ENCODE data around the gene IL9.

DNA sequence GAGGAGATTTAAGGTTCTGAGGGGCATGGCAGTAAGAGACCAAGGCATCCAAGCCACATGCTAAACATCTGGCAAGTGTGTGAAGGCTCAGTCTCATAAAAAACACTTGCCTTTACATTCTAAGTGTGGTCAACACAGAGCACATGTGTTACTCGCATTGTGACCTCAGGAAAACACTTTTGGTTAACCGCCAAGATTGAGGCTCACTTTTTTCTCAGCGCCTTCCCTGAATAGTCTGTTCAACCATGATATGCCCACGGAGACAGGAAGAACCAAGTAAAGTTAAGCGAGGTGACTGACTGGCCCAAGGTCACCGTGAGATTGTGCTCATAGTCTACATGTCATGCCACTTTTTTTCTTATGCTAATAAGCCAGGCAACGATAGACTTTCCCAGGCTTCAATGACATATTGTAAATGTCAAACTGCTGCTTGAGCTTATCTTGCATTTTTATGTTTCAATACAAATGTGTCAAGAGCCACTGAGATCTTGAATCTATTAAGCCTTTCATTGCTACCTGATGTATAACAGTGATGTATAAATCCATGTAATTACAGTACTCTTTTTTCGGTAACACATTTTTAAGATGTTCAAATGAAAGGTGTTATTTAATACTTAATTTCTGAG, 21.1 kb upstream of the IL9 start:
- no peak for TF ChIP-seq TCF7L2 (IDR thresholded peaks at IDR 0.05; ENCODE audit: low read depth, low read length)
- TF ChIP-seq, protein P1, sequence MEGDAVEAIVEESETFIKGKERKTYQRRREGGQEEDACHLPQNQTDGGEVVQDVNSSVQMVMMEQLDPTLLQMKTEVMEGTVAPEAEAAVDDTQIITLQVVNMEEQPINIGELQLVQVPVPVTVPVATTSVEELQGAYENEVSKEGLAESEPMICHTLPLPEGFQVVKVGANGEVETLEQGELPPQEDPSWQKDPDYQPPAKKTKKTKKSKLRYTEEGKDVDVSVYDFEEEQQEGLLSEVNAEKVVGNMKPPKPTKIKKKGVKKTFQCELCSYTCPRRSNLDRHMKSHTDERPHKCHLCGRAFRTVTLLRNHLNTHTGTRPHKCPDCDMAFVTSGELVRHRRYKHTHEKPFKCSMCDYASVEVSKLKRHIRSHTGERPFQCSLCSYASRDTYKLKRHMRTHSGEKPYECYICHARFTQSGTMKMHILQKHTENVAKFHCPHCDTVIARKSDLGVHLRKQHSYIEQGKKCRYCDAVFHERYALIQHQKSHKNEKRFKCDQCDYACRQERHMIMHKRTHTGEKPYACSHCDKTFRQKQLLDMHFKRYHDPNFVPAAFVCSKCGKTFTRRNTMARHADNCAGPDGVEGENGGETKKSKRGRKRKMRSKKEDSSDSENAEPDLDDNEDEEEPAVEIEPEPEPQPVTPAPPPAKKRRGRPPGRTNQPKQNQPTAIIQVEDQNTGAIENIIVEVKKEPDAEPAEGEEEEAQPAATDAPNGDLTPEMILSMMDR (IDR thresholded peaks at IDR 0.05), result no peak

Data from Panc1 (cell line).